GM10266 (cell line): ENCODE data around the gene CHCHD3.

Experiments used
- DNase-seq: peaks from one replicate; pipeline ENCODE4 v3.0.0; 2012; ENCODE audit errors: extremely low spot score
- TF ChIP-seq, protein P1 (sequence below): IDR thresholded peaks from 2 replicates; pipeline ENCODE4 v1.5.1; 2012; ENCODE audit warnings: mild to moderate bottlenecking, low read depth; ENCODE audit not compliant: control insufficient read depth, insufficient read depth; ENCODE audit errors: missing control alignments

The CHCHD3 gene

DNA sequence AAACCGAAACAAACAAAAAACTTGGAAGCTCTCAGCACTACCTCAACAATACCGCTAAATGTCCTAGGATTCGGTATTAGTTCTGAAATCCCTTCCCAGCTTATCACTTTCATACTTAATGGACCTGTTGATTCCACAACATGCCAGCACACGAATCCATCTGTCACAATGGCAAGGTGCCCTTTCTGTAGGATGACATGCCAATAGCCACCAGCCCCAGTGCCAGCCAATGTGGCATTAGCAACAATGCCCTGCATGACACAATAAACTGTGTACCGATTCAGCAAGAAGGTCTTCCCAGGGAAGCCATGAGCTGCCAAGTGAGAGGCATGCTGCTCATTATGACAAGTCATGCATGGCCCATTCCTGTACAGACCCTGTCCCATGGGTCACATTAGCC is 35.6 kb upstream of the CHCHD3 start:
- TF ChIP-seq, protein P1, sequence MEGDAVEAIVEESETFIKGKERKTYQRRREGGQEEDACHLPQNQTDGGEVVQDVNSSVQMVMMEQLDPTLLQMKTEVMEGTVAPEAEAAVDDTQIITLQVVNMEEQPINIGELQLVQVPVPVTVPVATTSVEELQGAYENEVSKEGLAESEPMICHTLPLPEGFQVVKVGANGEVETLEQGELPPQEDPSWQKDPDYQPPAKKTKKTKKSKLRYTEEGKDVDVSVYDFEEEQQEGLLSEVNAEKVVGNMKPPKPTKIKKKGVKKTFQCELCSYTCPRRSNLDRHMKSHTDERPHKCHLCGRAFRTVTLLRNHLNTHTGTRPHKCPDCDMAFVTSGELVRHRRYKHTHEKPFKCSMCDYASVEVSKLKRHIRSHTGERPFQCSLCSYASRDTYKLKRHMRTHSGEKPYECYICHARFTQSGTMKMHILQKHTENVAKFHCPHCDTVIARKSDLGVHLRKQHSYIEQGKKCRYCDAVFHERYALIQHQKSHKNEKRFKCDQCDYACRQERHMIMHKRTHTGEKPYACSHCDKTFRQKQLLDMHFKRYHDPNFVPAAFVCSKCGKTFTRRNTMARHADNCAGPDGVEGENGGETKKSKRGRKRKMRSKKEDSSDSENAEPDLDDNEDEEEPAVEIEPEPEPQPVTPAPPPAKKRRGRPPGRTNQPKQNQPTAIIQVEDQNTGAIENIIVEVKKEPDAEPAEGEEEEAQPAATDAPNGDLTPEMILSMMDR, result no peak

DNA sequence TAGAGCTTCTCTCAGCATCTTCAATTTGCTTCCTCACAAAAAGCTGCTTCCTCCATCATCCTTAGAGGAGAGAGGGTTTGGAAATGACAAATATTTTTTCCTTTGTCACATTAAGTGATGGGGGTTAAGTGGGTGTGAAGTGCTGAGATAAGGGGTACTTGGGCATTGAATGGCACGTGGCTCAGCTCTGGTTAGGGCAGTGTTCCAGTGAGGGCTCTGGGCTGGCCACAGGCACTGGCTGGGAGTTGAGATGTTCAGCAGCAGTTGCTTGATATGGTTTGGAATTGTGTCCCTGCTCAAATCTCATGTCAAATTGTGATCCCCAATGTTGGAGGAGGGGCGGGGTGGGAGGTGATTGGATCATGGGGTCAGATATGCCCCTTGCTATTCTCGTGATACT is 33.7 kb upstream of the CHCHD3 start:
- TF ChIP-seq, protein P1, result no peak
- no peak for DNase-seq

More for the DNA sequence above, 35.6 kb upstream of the CHCHD3 start:
- no peak for DNase-seq

DNA sequence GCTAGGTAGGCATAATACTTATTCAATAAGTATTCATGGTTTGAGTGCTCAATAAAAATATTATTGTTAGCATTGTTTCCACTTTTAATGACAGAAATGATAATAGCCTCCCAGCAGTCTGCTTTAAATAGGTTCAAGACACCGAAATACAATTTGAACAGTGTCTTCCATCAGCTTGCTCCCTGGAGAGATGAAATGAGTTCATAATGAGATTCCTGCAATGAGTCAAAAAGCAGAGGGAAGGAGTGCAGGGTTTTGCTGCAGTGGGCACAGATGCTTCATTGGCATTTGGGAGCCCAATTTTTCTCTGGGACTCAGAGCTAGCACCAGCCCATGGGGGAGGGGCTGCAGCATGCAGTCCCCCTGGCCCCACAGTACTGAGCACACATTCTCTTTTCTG is 32.6 kb upstream of the CHCHD3 start:
- TF ChIP-seq, protein P1, result no peak
- DNase-seq, result no peak

DNA sequence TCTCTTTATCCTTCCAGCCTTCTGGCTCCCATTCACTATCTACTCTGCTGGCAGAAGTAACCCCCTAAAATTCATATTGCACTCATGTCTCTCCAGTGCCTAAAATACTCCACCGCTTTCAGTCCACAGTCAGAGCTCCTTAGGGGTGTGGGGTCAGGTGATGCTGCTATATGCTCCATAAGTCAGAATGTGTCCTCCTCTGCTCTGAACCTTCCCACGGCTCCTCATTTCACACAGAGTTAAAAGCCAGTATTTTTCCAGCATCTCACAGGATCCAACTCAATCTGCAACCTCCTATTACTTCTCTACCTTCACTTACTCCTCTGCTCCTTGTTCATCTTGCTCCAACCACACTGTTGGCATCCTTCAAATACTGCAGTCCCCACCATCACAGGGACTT is 31.1 kb upstream of the CHCHD3 start:
- TF ChIP-seq, protein P1, result no peak
- no peak for DNase-seq

DNA sequence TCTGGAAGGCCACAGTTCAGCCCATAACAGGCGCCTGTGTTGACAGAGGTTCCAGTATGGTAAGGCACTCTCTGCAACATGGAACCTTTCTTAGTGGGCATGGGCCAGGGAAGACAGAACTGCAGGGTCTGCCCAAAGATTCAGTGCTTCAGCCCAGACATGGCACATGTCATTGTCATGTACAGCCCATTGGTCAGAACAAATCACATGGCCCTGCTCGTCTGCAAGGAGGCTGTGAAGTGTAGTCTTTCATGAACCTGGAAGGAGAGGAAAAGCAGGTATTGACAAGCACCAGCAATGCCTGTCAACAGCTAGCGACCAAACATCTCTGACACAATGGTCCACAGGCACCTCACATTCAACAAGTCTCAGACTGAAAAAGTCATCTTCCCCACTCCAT is 30.4 kb upstream of the CHCHD3 start:
- DNase-seq, result no peak
- TF ChIP-seq, protein P1, result no peak

DNA sequence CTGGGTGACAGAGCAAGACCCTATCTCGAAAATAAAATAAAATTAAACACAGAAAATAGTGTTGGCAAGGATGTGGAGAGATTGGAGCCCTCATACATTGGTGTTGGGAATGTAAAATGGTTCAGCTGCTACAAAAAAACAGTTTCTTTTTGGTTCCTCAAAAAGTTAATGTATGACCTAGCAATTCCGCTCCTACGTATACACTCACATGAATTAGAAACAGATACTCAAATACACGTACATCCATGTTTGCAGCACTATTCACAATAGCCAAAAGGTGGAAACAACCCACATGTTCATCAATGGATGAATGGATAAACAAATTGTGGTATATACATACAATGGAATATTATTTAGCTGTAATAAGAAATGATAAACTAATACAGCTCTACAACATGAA is 28.4 kb upstream of the CHCHD3 start:
- no peak for DNase-seq
- TF ChIP-seq, protein P1, result no peak

DNA sequence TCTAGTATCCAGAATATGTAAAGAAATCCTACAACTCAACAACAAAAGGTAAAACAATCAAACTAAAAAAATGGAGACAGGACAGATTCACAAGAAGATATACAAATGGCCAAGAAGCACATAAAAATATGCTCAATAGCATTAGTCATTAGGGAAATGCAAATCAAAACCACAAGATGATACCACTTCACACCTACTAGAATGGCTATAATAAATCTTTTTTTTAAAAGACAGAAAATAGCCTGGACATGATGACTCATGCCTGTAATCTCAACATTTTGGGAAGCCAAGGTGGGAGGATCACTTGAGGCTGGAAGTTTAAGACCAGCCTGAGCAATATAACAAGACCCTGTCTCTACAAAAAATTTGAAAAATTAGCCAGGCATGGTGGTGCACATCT is 27.9 kb upstream of the CHCHD3 start:
- no peak for DNase-seq
- TF ChIP-seq, protein P1, result no peak
